WTC11 (cell line): Measurements from ENCODE around the gene ATG14. TPM values are rescaled to one million over a fixed set of nuclear protein-coding genes. Genes with fewer than 3 reads are reported as not detected.

Experiments
- ATAC-seq: fragments of 200-7000 bp; cut with Tn5 transposase; 2 replicates; pipeline ENCODE4 v1.10.0; 2021; ENCODE audit warnings: mild to moderate bottlenecking, moderate library complexity
- CTCF ChIA-PET: fragments of 300-600 bp; sonication (Branson Sonifier 250); formaldehyde crosslinking; loops from one replicate; lab custom pipeline; 2021; ENCODE audit warnings: antibody characterized with exemption; lab: Charles Lee
- POLR2A ChIA-PET: fragments of 350-600 bp; sonication (Branson Sonifier 250); formaldehyde crosslinking; loops from one replicate; lab custom pipeline; 2021; ENCODE audit warnings: antibody characterized with exemption; lab: Charles Lee
- DNase-seq: peaks from one replicate; pipeline ENCODE4 v3.0.0; 2021; ENCODE audit warnings: low spot score
- H3K27ac Mint-ChIP-seq: 2 replicates; pipeline ENCODE4 v1.8.0; 2021; ENCODE audit warnings: mixed read lengths
- H3K27me3 Mint-ChIP-seq: 2 replicates; pipeline ENCODE4 v1.8.0; 2021; ENCODE audit warnings: low read depth, mild to moderate bottlenecking, moderate library complexity, mixed read lengths
- H3K36me3 Mint-ChIP-seq: 2 replicates; pipeline ENCODE4 v1.8.0; 2021; ENCODE audit warnings: mixed read lengths
- H3K4me1 Mint-ChIP-seq: 2 replicates; pipeline ENCODE4 v1.8.0; 2022; ENCODE audit warnings: mixed read lengths
- H3K4me3 Mint-ChIP-seq: 2 replicates; pipeline ENCODE4 v1.8.0; 2021; ENCODE audit warnings: mild to moderate bottlenecking, moderate library complexity, mixed read lengths
- H3K9me3 Mint-ChIP-seq: 2 replicates; pipeline ENCODE4 v1.8.0; 2021; ENCODE audit warnings: mixed read lengths
- CTCF ChIP-seq: fragments of 200-600 bp; IDR thresholded peaks from 2 replicates; pipeline ENCODE4 v1.8.0; 2022; ENCODE audit warnings: antibody characterized with exemption
- ESRRA ChIP-seq: sonication (generic); formaldehyde crosslinking; IDR thresholded peaks from 2 replicates; pipeline ENCODE4 v1.8.1; 2022; ENCODE audit warnings: mild to moderate bottlenecking, missing genetic modification reagents, borderline replicate concordance
- FOXJ3 ChIP-seq: sonication (generic); formaldehyde crosslinking; IDR thresholded peaks from 2 replicates; pipeline ENCODE4 v1.9.0; 2021; ENCODE audit warnings: missing genetic modification reagents, mild to moderate bottlenecking, borderline replicate concordance
- FOXK1 ChIP-seq: sonication (generic); formaldehyde crosslinking; IDR thresholded peaks from 2 replicates; pipeline ENCODE4 v1.8.0; 2022; ENCODE audit warnings: mild to moderate bottlenecking, moderate library complexity, missing genetic modification reagents
- JAZF1 ChIP-seq: fragments of 250-450 bp; sonication (Bioruptor Pico); IDR thresholded peaks from 2 replicates; pipeline ENCODE4 v1.9.0; 2021; ENCODE audit warnings: moderate library complexity, mild to moderate bottlenecking, inconsistent platforms
- KAT7 ChIP-seq: sonication (generic); formaldehyde crosslinking; IDR thresholded peaks from 2 replicates; pipeline ENCODE4 v1.8.1; 2023; ENCODE audit warnings: missing genetic modification reagents, mild to moderate bottlenecking, borderline replicate concordance
- NFATC4 ChIP-seq: fragments of 250-450 bp; sonication (Bioruptor Pico); IDR thresholded peaks from 2 replicates; pipeline ENCODE4 v1.9.0; 2021; ENCODE audit warnings: mild to moderate bottlenecking
- NR3C1 ChIP-seq: sonication (generic); formaldehyde crosslinking; conservative IDR thresholded peaks from 2 replicates; pipeline ENCODE4 v1.8.1; 2023; ENCODE audit warnings: low read depth, mild to moderate bottlenecking, missing genetic modification reagents
- OVOL2 ChIP-seq: fragments of 250-450 bp; sonication (Bioruptor Pico); IDR thresholded peaks from 2 replicates; pipeline ENCODE4 v1.9.0; 2021; ENCODE audit warnings: mild to moderate bottlenecking, borderline replicate concordance
- TEAD1 ChIP-seq: sonication (generic); formaldehyde crosslinking; IDR thresholded peaks from 2 replicates; pipeline ENCODE4 v1.8.0; 2022; ENCODE audit warnings: mild to moderate bottlenecking, missing genetic modification reagents
- ZMAT4 ChIP-seq: fragments of 250-450 bp; sonication (Bioruptor Pico); IDR thresholded peaks from 2 replicates; pipeline ENCODE4 v1.9.0; 2021; ENCODE audit warnings: mild to moderate bottlenecking
- ZNF121 ChIP-seq: sonication (generic); formaldehyde crosslinking; IDR thresholded peaks from 2 replicates; pipeline ENCODE4 v1.8.0; 2023; ENCODE audit warnings: missing genetic modification reagents
- ZNF219 ChIP-seq: sonication (generic); formaldehyde crosslinking; IDR thresholded peaks from 2 replicates; pipeline ENCODE4 v1.8.0; 2023; ENCODE audit warnings: missing genetic modification reagents, mild to moderate bottlenecking, borderline replicate concordance
- ZNF317 ChIP-seq: sonication (generic); formaldehyde crosslinking; IDR thresholded peaks from 2 replicates; pipeline ENCODE4 v1.8.1; 2023; ENCODE audit warnings: low read depth, mild to moderate bottlenecking, moderate library complexity, missing genetic modification reagents, borderline replicate concordance
- ZNF416 ChIP-seq: fragments of 250-450 bp; sonication (Bioruptor Pico); IDR thresholded peaks from 2 replicates; pipeline ENCODE4 v1.9.0; 2021; ENCODE audit warnings: mild to moderate bottlenecking, inconsistent platforms
- ZNF423 ChIP-seq: fragments of 250-450 bp; sonication (Bioruptor Pico); IDR thresholded peaks from 2 replicates; pipeline ENCODE4 v2.1.2; 2022; ENCODE audit warnings: mild to moderate bottlenecking, moderate library complexity
- ZSCAN18 ChIP-seq: fragments of 250-450 bp; sonication (Bioruptor Pico); IDR thresholded peaks from 2 replicates; pipeline ENCODE4 v2.1.2; 2022; ENCODE audit warnings: mild to moderate bottlenecking, moderate library complexity
- total RNA-seq: library from RNA; stranded (reverse); gene quantifications from 3 replicates; pipeline ENCODE4 v1.2.3, GENCODE V29; 2021
- TF ChIP-seq, protein P1 (sequence below): sonication (generic); formaldehyde crosslinking; IDR thresholded peaks from 2 replicates; pipeline ENCODE4 v1.8.1; 2023; ENCODE audit warnings: mild to moderate bottlenecking, moderate library complexity, missing genetic modification reagents
- TF ChIP-seq, protein P2 (sequence below): fragments of 250-450 bp; sonication (Bioruptor Pico); IDR thresholded peaks from 2 replicates; pipeline ENCODE4 v1.9.0; 2021; ENCODE audit warnings: mild to moderate bottlenecking

ATG14 gene
- total RNA-seq, 1 experiment from 2014 or later = 10.4 TPM

GRCh38 chr14:55440385-55440784 is 28.8 kb upstream of the ATG14 start, which contains the start of gene TBPL2 (continued):
- TF ChIP-seq CTCF (no peak), ZNF317 (no peak), NR3C1 (no peak), ESRRA (CRISPR knock-in tag) (no peak), ZNF423 (CRISPR knock-in tag) (no peak), KAT7 (CRISPR knock-in tag) (no peak)

DNA sequence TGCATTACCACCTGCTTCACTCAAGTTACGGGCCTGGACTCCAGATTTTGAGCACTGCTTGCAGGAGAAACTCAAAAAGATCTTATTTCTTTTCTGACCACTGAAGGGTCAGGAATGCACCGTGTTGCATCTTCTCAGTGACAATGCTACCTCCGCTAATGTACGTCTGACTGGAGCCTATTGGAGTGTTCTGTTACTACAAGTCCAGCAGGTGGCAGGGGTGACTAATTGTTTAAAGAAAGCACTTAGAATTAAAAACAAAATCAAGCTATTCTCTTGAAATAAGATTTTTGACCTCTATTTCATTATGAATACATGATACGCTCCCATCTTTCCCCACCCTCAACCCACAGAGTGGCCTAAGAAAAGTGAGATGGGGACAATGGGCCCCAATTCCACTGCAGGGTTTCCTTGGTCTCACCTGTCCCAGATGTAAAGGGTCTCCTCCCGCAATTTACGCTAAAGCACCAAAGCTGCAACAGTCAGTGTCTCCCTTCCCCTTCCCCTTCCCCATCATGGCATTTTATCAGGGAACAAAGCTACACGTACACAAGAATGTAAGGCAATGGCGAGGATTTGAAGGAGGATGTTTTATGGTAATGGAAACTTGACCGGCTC is 26.5 kb upstream of the ATG14 start:
- Mint-ChIP-seq H3K4me3 (no peak overlapping the region), H3K27me3 (no peaks in the 10 kb centered on the region), H3K4me1 (peaks cover 11% of the 10 kb centered on the region), H3K36me3 (no peaks in the 10 kb centered on the region), H3K9me3 (peaks cover 7% of the 10 kb centered on the region), H3K27ac (no peak overlapping the region)
- TF ChIP-seq ZSCAN18 (CRISPR knock-in tag) = no peak
- peak; percentile 39 for TF ChIP-seq CTCF
- TF ChIP-seq ESRRA (CRISPR knock-in tag) = no peak
- no peak for TF ChIP-seq TEAD1 (CRISPR knock-in tag)
- no peak for TF ChIP-seq FOXJ3 (CRISPR knock-in tag)
- CTCF ChIA-PET = interaction anchor here (0.5 to 2.2 kb wide), 21 partner anchors 9 to 1044 kb away, joined by 3 to 20 read pairs (median 4); no protein-coding TSS in a partner anchor
- DNase-seq (no peak), ATAC-seq (peak; percentile 51)
- POLR2A ChIA-PET = no interaction called here

DNA sequence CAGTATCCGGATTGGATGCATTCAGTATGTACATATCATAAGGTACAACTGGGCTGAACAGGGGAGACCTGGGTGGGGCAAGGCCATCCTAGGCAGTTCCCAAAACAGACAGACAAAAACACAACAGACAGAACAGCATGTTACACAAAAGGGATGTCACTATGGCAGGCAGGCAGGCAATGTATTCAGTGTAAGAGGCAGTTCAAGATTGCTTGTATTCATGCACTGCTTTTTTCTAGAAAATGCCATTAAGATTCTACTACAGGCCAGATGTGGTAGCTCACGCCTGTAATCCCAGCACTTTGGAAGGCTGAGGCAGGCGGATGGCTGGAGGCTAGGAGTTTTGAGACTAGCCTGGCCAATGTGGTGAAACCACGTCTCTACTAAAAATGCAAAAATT is 25.3 kb upstream of the ATG14 start:
- POLR2A ChIA-PET = interaction anchor here (0.6 kb wide), 1 partner anchor 170 kb away, joined by 4 read pairs; no protein-coding TSS in a partner anchor
- no peak overlapping the region for H3K27ac Mint-ChIP-seq
- H3K27me3 Mint-ChIP-seq = no peaks in the 10 kb centered on the region
- DNase-seq (no peak), ATAC-seq (no peak)
- H3K4me3 Mint-ChIP-seq = no peak overlapping the region
- H3K4me1 Mint-ChIP-seq = peaks cover 11% of the 10 kb centered on the region
- CTCF ChIA-PET = interaction anchor here (1.3 to 2.0 kb wide), 3 partner anchors 10 to 1038 kb away, joined by 3 to 20 read pairs (median 6); no protein-coding TSS in a partner anchor
- no peaks in the 10 kb centered on the region for H3K9me3 Mint-ChIP-seq
- H3K36me3 Mint-ChIP-seq = no peaks in the 10 kb centered on the region
- TF ChIP-seq NFATC4 (CRISPR knock-in tag) (no peak), ZMAT4 (CRISPR knock-in tag) (no peak), FOXK1 (CRISPR knock-in tag) (no peak), ZNF121 (CRISPR knock-in tag) (no peak), ZNF416 (no peak), ZNF219 (CRISPR knock-in tag) (no peak), CTCF (no peak), JAZF1 (CRISPR knock-in tag) (no peak), OVOL2 (CRISPR knock-in tag) (no peak)
- TF ChIP-seq, protein P1, sequence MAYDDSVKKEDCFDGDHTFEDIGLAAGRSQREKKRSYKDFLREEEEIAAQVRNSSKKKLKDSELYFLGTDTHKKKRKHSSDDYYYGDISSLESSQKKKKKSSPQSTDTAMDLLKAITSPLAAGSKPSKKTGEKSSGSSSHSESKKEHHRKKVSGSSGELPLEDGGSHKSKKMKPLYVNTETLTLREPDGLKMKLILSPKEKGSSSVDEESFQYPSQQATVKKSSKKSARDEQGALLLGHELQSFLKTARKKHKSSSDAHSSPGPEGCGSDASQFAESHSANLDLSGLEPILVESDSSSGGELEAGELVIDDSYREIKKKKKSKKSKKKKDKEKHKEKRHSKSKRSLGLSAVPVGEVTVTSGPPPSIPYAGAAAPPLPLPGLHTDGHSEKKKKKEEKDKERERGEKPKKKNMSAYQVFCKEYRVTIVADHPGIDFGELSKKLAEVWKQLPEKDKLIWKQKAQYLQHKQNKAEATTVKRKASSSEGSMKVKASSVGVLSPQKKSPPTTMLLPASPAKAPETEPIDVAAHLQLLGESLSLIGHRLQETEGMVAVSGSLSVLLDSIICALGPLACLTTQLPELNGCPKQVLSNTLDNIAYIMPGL = no peak
- TF ChIP-seq, protein P2, sequence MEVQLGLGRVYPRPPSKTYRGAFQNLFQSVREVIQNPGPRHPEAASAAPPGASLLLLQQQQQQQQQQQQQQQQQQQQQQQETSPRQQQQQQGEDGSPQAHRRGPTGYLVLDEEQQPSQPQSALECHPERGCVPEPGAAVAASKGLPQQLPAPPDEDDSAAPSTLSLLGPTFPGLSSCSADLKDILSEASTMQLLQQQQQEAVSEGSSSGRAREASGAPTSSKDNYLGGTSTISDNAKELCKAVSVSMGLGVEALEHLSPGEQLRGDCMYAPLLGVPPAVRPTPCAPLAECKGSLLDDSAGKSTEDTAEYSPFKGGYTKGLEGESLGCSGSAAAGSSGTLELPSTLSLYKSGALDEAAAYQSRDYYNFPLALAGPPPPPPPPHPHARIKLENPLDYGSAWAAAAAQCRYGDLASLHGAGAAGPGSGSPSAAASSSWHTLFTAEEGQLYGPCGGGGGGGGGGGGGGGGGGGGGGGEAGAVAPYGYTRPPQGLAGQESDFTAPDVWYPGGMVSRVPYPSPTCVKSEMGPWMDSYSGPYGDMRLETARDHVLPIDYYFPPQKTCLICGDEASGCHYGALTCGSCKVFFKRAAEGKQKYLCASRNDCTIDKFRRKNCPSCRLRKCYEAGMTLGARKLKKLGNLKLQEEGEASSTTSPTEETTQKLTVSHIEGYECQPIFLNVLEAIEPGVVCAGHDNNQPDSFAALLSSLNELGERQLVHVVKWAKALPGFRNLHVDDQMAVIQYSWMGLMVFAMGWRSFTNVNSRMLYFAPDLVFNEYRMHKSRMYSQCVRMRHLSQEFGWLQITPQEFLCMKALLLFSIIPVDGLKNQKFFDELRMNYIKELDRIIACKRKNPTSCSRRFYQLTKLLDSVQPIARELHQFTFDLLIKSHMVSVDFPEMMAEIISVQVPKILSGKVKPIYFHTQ (CRISPR knock-in tag) = no peak
